ENCODE measurements around the gene MID2. TPM values are rescaled to one million over a fixed set of nuclear protein-coding genes. Genes with fewer than 3 reads are reported as not detected.

Gene MID2
- total and polyA plus RNA-seq, 4 donors: 2.4 to 44.1 (median 10.4) TPM

- Histone ChIP-seq H3K4me3 (no peak overlapping the region), H3K27me3 (ENCODE audit: control insufficient read depth in 3 of 3, insufficient read depth in 3 of 3, low read length in 2 of 3) (peaks cover 0 to 31% (median 0%) of the 10 kb centered on the region in 3 donors), H3K4me1 (ENCODE audit: control insufficient read depth in 5 of 5, insufficient read depth in 5 of 5, low read length in 5 of 5) (peaks cover 0 to 2% (median 0%) of the 10 kb centered on the region in 5 donors), H3K9ac (ENCODE audit: insufficient read depth in 1 of 2, low read length in 2 of 2) (no peak overlapping the region), H3K36me3 (ENCODE audit: control insufficient read depth in 4 of 4, insufficient read depth in 4 of 4, low read length in 4 of 4) (no peaks in the 10 kb centered on the region), H3K27ac (ENCODE audit: low read depth in 1 of 2, low read length in 1 of 2) (no peak overlapping the region), H3K9me3 (ENCODE audit: control insufficient read depth in 4 of 4, insufficient read depth in 3 of 4, low read length in 3 of 4) (no peaks in the 10 kb centered on the region)
- DNase-seq: no peak
- 68 to 86% methylated on average over 5 of the region's 5 CpGs for WGBS, 2 donors
- no peak for ATAC-seq (ENCODE audit: insufficient read depth, low FRiP score)
- TF ChIP-seq CTCF (IDR thresholded peaks at IDR 0.05; ENCODE audit: control extremely low read depth, extremely low read depth): no peak
These were observed 54.5 kb downstream of the MID2 start for GRCh38 chrX:107880054-107880610.

GRCh38 chrX:107894038-107894437 lies 68.4 kb downstream of the MID2 start:
- WGBS, 2 donors: 26 to 37% methylated on average over 4 of the region's 4 CpGs
- no peak overlapping the region for H3K9ac ChIP-seq (ENCODE audit: insufficient read depth in 1 of 2, low read length in 2 of 2)
- H3K4me1 ChIP-seq (ENCODE audit: control insufficient read depth in 5 of 5, insufficient read depth in 5 of 5, low read length in 5 of 5): no peaks in the 10 kb centered on the region
- TF ChIP-seq CTCF (IDR thresholded peaks at IDR 0.05; ENCODE audit: control extremely low read depth, extremely low read depth): peak; percentile 33
- H3K27me3 ChIP-seq (ENCODE audit: control insufficient read depth in 3 of 3, insufficient read depth in 3 of 3, low read length in 2 of 3): peaks cover 0 to 8% (median 7%) of the 10 kb centered on the region in 3 donors
- H3K9me3 ChIP-seq (ENCODE audit: control insufficient read depth in 4 of 4, insufficient read depth in 3 of 4, low read length in 3 of 4): peaks cover 0 to 6% (median 3%) of the 10 kb centered on the region in 4 donors
- ATAC-seq (ENCODE audit: insufficient read depth, low FRiP score) (peak; percentile 58), DNase-seq (peak in 2 of 3 donors; percentile 43 to 50)
- H3K4me3 ChIP-seq: no peak overlapping the region
- H3K36me3 ChIP-seq (ENCODE audit: control insufficient read depth in 4 of 4, insufficient read depth in 4 of 4, low read length in 4 of 4): peaks cover 0 to 5% (median 2%) of the 10 kb centered on the region in 4 donors
- H3K27ac ChIP-seq (ENCODE audit: low read depth in 1 of 2, low read length in 1 of 2): no peak overlapping the region

DNA sequence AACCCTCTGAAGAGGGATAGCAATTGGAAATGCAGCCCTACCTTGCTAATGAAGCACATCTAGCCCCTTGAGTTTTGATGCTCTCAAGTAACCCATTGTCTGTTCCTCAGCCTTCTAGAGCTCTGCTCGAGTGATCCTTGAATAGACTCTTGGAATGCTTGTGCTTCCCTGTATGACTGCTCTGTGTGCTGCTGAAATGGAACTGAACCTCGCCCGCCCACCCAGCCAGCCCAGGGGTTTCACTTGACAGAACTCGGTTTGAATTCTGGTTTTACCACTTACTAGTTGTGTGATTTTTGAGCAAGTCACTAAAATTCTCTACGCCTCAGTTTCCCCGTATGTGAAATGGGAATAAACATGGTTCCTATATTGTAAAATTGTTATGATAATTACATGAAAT lies 77.1 kb downstream of the MID2 start:
- TF ChIP-seq CTCF (IDR thresholded peaks at IDR 0.05; ENCODE audit: control extremely low read depth, extremely low read depth): no peak
- Histone ChIP-seq H3K36me3 (ENCODE audit: control insufficient read depth in 4 of 4, insufficient read depth in 4 of 4, low read length in 4 of 4) (peaks cover 0 to 2% (median under 1%) of the 10 kb centered on the region in 4 donors), H3K9me3 (ENCODE audit: control insufficient read depth in 4 of 4, insufficient read depth in 3 of 4, low read length in 3 of 4) (no peaks in the 10 kb centered on the region), H3K27ac (ENCODE audit: low read depth in 1 of 2, low read length in 1 of 2) (no peak overlapping the region), H3K4me3 (no peak overlapping the region), H3K4me1 (ENCODE audit: control insufficient read depth in 5 of 5, insufficient read depth in 5 of 5, low read length in 5 of 5) (no peaks in the 10 kb centered on the region), H3K9ac (ENCODE audit: insufficient read depth in 1 of 2, low read length in 2 of 2) (no peak overlapping the region), H3K27me3 (ENCODE audit: control insufficient read depth in 3 of 3, insufficient read depth in 3 of 3, low read length in 2 of 3) (peaks cover 0 to 43% (median 10%) of the 10 kb centered on the region in 3 donors)
- ATAC-seq (ENCODE audit: insufficient read depth, low FRiP score) (no peak), DNase-seq (peak in 1 of 3 donors; percentile 3)
- 66 to 93% methylated on average over 6 of the region's 6 CpGs for WGBS, 2 donors

DNA sequence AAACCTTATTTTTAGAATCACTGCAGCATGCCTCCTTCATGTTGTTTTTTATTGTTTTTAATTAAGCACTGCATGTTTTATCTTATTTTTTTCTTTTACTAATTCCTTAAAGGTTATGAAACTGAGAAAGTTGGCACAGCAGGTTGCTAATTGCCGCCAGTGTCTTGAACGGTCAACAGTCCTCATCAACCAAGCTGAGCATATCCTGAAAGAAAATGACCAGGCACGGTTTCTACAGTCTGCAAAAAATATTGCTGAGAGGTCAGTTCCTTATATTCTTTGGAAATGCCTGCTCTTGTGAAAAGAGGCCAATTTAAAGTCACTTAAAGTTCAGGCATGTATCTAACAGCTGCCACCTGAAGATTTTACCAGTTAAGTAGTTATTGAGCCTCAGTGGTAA lies 79.7 kb downstream of the MID2 start:
- H3K4me3 ChIP-seq: no peak overlapping the region
- H3K27ac ChIP-seq (ENCODE audit: low read depth in 1 of 2, low read length in 1 of 2): no peak overlapping the region
- peaks cover 0 to 42% (median 7%) of the 10 kb centered on the region in 3 donors for H3K27me3 ChIP-seq (ENCODE audit: control insufficient read depth in 3 of 3, insufficient read depth in 3 of 3, low read length in 2 of 3)
- no peak for TF ChIP-seq CTCF (IDR thresholded peaks at IDR 0.05; ENCODE audit: control extremely low read depth, extremely low read depth)
- no peaks in the 10 kb centered on the region for H3K4me1 ChIP-seq (ENCODE audit: control insufficient read depth in 5 of 5, insufficient read depth in 5 of 5, low read length in 5 of 5)
- DNase-seq (no peak), ATAC-seq (ENCODE audit: insufficient read depth, low FRiP score) (no peak)
- no peaks in the 10 kb centered on the region for H3K9me3 ChIP-seq (ENCODE audit: control insufficient read depth in 4 of 4, insufficient read depth in 3 of 4, low read length in 3 of 4)
- H3K36me3 ChIP-seq (ENCODE audit: control insufficient read depth in 4 of 4, insufficient read depth in 4 of 4, low read length in 4 of 4): peaks cover 0 to 1% (median 0%) of the 10 kb centered on the region in 4 donors
- H3K9ac ChIP-seq (ENCODE audit: insufficient read depth in 1 of 2, low read length in 2 of 2): no peak overlapping the region
- WGBS, 2 donors: 75 to 87% methylated on average over 3 of the region's 3 CpGs

Data from lung (tissue), 12 donors.